A549 (cell line): ENCODE data around the gene MED10. TPM values are rescaled to one million over a fixed set of nuclear protein-coding genes. Genes with fewer than 3 reads are reported as not detected.

Experiments used
- ATAC-seq, 2 experiments: fragments of 200-7000 bp in 1 of 2; fragments of >200 bp in 1 of 2; cut with Nextera tagmentation in 1 of 2; cut with Tn5 transposase in 1 of 2; 3 replicates each; pipeline versions ENCODE4 v1.8.0 to v1.9.1; 2018 to 2020; ENCODE audit warnings: mild to moderate bottlenecking in 1 of 2, moderate library complexity in 1 of 2
- CTCF ChIA-PET: fragments of 300-600 bp; sonication (Branson Sonifier 250); formaldehyde crosslinking; extraction: SDS; loops from one replicate; lab custom pipeline; 2021; ENCODE audit warnings: antibody characterized with exemption, inconsistent platforms; lab: Yijun Ruan, JAX
- POLR2A ChIA-PET: fragments of 350-600 bp; formaldehyde crosslinking; extraction: SDS; loops from one replicate; lab custom pipeline; 2021; ENCODE audit warnings: antibody characterized with exemption, inconsistent platforms; lab: Yijun Ruan, JAX
- DNase-seq, 2 experiments: peaks; one replicate each; pipeline versions ENCODE4 v3.0.0 to v3.0.0-alpha.2; 2011 to 2016; ENCODE audit warnings: low read depth in 1 of 2, low spot score in 1 of 2
- FAIRE-seq: peaks from 2 replicates; lab custom pipeline; 2011; peaks lifted over from hg19 to GRCh38; lab: Jason Lieb, UNC
- H3K27ac ChIP-seq, 2 experiments: fragments of >200 bp; sonication (Bioruptor Twin); formaldehyde crosslinking; 3 replicates each; pipeline ENCODE4 v1.5.1; 2016 to 2017
- H3K4me1 ChIP-seq: fragments of >200 bp; sonication (Bioruptor Twin); formaldehyde crosslinking; 3 replicates; pipeline ENCODE4 v1.6.1; 2016
- H3K4me2 ChIP-seq: fragments of >200 bp; sonication (Bioruptor Twin); formaldehyde crosslinking; 3 replicates; pipeline ENCODE4 v1.6.1; 2016
- H3K4me3 ChIP-seq: fragments of >200 bp; sonication (Bioruptor Twin); formaldehyde crosslinking; 3 replicates; pipeline ENCODE4 v1.5.1; 2016
- H3K9me3 ChIP-seq: fragments of >200 bp; sonication (Bioruptor Twin); formaldehyde crosslinking; 3 replicates; pipeline ENCODE4 v1.6.1; 2016
- CBX2 ChIP-seq: fragments of 200-600 bp; sonication (generic); IDR thresholded peaks from 2 replicates; pipeline ENCODE4 v1.6.1; 2016; ENCODE audit warnings: low read depth, mild to moderate bottlenecking, borderline replicate concordance
- CBX8 ChIP-seq: fragments of 200-600 bp; sonication (generic); IDR thresholded peaks from 2 replicates; pipeline ENCODE4 v1.6.1; 2016
- CEBPB ChIP-seq, 2 experiments: fragments of >200 bp in 1 of 2; sonication (Bioruptor Twin) in 1 of 2; formaldehyde crosslinking in 1 of 2; IDR thresholded peaks; 2 replicates each; pipeline ENCODE4 v1.6.1; 2012 to 2016
- CHD4 ChIP-seq: fragments of 200-600 bp; sonication (generic); IDR thresholded peaks from 2 replicates; pipeline ENCODE4 v1.6.1; 2016; ENCODE audit warnings: antibody characterized with exemption, mild to moderate bottlenecking, borderline replicate concordance
- EHF ChIP-seq: fragments of 250-450 bp; sonication (Bioruptor Pico); IDR thresholded peaks from 2 replicates; pipeline ENCODE4 v1.5.0; 2020; ENCODE audit warnings: mild to moderate bottlenecking
- GATA3 ChIP-seq: IDR thresholded peaks from 2 replicates; pipeline ENCODE4 v1.6.1; 2012; ENCODE audit warnings: borderline replicate concordance
- HEYL ChIP-seq: fragments of 250-450 bp; sonication (Bioruptor Pico); IDR thresholded peaks from 2 replicates; pipeline ENCODE4 v1.8.0; 2021; ENCODE audit warnings: mild to moderate bottlenecking, moderate library complexity
- HOXB5 ChIP-seq: fragments of 250-450 bp; sonication (Bioruptor Pico); IDR thresholded peaks from 2 replicates; pipeline ENCODE4 v1.5.0; 2020; ENCODE audit warnings: mild to moderate bottlenecking, moderate library complexity
- JUN ChIP-seq, 2 experiments: fragments of >200 bp; sonication (Bioruptor Twin); formaldehyde crosslinking; IDR thresholded peaks; 2 replicates in 1 of 2; 3 replicates in 1 of 2; pipeline ENCODE4 v1.6.1; 2016 to 2017
- KDM1A ChIP-seq: fragments of 200-600 bp; sonication (generic); IDR thresholded peaks from 2 replicates; pipeline ENCODE4 v1.6.1; 2016; ENCODE audit warnings: low read depth, mild to moderate bottlenecking
- NFE2L2 ChIP-seq: fragments of 150-350 bp; conservative IDR thresholded peaks from 2 replicates; pipeline ENCODE4 v1.6.1; 2014; ENCODE audit warnings: low read length
- NR3C1 ChIP-seq: fragments of >200 bp; sonication (Bioruptor Twin); formaldehyde crosslinking; IDR thresholded peaks from 3 replicates; pipeline ENCODE4 v1.6.1; 2017
- PHF8 ChIP-seq: fragments of 200-600 bp; sonication (generic); IDR thresholded peaks from 2 replicates; pipeline ENCODE4 v1.6.1; 2016; ENCODE audit warnings: low read depth, mild to moderate bottlenecking, antibody characterized with exemption, moderate library complexity, borderline replicate concordance
- POLR2AphosphoS2 ChIP-seq: conservative IDR thresholded peaks from 2 replicates; pipeline ENCODE4 v1.6.1; 2012; ENCODE audit warnings: low read length, improper control_type of control experiment, inconsistent platforms
- RAD21 ChIP-seq, 2 experiments: fragments of >200 bp in 1 of 2; sonication (Bioruptor Twin) in 1 of 2; formaldehyde crosslinking in 1 of 2; IDR thresholded peaks in 1 of 2; conservative IDR thresholded peaks in 1 of 2; 2 replicates in 1 of 2; 3 replicates in 1 of 2; pipeline ENCODE4 v1.6.1; 2012 to 2018; ENCODE audit warnings: inconsistent platforms in 1 of 2
- RARB ChIP-seq: fragments of 250-450 bp; sonication (Bioruptor Pico); IDR thresholded peaks from 2 replicates; pipeline ENCODE4 v1.8.0; 2021; ENCODE audit warnings: mild to moderate bottlenecking, moderate library complexity
- RFX5 ChIP-seq: fragments of 450-650 bp; IDR thresholded peaks from 2 replicates; pipeline ENCODE4 v1.7.1; 2014; ENCODE audit warnings: antibody characterized with exemption, mild to moderate bottlenecking, moderate library complexity
- RNF2 ChIP-seq: fragments of 200-600 bp; sonication (generic); IDR thresholded peaks from 2 replicates; pipeline ENCODE4 v1.6.1; 2016; ENCODE audit warnings: low read depth, mild to moderate bottlenecking, antibody characterized with exemption, moderate library complexity, borderline replicate concordance
- TP53 ChIP-seq: fragments of 250-450 bp; sonication (Bioruptor Pico); IDR thresholded peaks from 2 replicates; pipeline ENCODE4 v1.5.0; 2021; ENCODE audit warnings: mild to moderate bottlenecking, moderate library complexity
- ZC3H11A ChIP-seq: fragments of 450-650 bp; IDR thresholded peaks from 2 replicates; pipeline ENCODE4 v1.6.1; 2014; ENCODE audit warnings: antibody characterized with exemption, mild to moderate bottlenecking
- WGBS: methylation state at CpG from one replicate; pipeline ENCODE4 v1.1.6; 2017; ENCODE audit errors: missing lambda C conversion rate; 5-methylcytosine and 5-hydroxymethylcytosine counted together
- polyA plus RNA-seq, 4 experiments: library from polyadenylated mRNA; depleted of rRNA in 3 of 4; stranded (reverse); fragments of >200 nt; fragmentation: RNase III in 1 of 4; extraction: RNeasy Plus Mini Kit Qiagen cat#74134 plus additional on column Dnase treatment in 1 of 4; gene quantifications; 2 replicates in 3 of 4; 3 replicates in 1 of 4; pipeline ENCODE4 v1.2.3, GENCODE V29; 2011 to 2017
- TF ChIP-seq, protein P1 (sequence below): fragments of >200 bp; sonication (Bioruptor Twin); formaldehyde crosslinking; IDR thresholded peaks from 3 replicates; pipeline ENCODE4 v1.6.1; 2016
- TF ChIP-seq, protein P2 (sequence below): fragments of 250-450 bp; sonication (Bioruptor Pico); IDR thresholded peaks from 2 replicates; pipeline ENCODE4 v1.5.0; 2021; ENCODE audit warnings: mild to moderate bottlenecking, moderate library complexity, borderline replicate concordance
- TF ChIP-seq, protein P3 (sequence below): IDR thresholded peaks from 2 replicates; pipeline ENCODE4 v1.6.1; 2012; ENCODE audit warnings: low read depth, borderline replicate concordance

The MED10 gene
- polyA plus RNA-seq, 2 of the 4 experiments (the other 2 are of a cell fraction): 56.7 to 59.4 TPM

DNA sequence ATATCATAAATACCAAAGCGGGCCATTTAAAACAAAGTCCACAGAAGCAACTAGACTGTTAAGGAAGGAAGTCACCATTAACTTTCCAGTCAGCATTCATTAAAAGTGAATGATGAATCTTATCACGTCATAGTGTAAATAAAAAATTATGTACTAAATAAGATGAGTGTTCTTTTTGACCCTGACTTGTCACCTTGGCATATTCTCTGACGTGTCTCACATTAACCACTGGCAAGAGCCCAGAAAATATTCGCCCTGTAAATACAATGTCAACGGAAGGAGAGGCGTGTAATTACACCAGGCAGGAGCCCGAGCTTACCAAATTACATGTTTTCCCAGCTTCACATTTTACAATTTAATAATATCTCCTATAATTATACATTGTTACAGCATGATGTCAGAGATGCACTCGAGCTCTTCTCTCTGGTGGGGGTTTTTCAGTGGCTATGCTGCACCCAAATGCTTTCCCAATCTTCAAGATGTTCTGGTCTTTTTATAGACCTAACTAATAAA, 41.0 kb upstream of the MED10 start:
- H3K4me3 ChIP-seq: no peak overlapping the region
- DNase-seq (peak in 1 of 2 experiments; percentile 30), ATAC-seq (no peak), FAIRE-seq (no peak)
- ChIA-PET POLR2A (no interaction called here), CTCF (no interaction called here)
- no peak overlapping the region for H3K27ac ChIP-seq
- H3K4me1 ChIP-seq: peaks cover 11% of the 10 kb centered on the region; the same call in 2 of the 3 replicates
- WGBS: 7% methylated on average over 8 of the region's 8 CpGs
- peaks cover 3% of the 10 kb centered on the region; the same call in 1 of the 3 replicates for H3K9me3 ChIP-seq
- peak overlapping the region; percentile 36 for H3K4me2 ChIP-seq
- TF ChIP-seq POLR2AphosphoS2 (no peak), NFE2L2 (no peak), GATA3 (no peak)

DNA sequence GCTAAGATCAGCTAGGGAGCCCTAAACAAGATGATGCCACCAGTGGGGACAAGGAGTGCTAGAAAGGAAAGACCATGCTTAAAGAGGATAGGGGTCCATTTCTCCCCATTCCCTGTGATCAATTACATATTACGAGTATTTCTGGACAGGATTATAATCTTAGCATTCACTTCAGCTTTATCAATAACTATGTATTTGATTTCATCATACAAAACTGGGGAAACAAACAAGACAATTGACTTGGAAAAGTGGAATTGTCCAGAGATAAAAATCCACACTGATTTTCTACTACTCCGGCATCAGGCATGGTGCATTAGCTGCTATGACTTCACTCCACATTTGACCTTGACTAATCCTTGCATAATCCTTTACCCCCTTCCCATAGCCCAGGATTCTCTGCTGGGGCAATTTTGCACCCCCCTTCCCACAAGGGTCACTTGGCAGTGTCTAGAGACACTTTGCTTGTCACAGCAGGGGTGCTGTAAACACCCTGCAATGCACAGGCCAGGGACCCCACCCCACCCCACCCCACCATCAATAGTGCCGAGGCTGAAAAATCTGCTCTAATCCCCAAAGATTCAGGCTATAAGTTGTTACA, 40.4 kb upstream of the MED10 start:
- Histone ChIP-seq H3K4me3 (no peak overlapping the region), H3K27ac (no peak overlapping the region), H3K4me2 (peak overlapping the region; percentile 36), H3K4me1 (peaks cover 11% of the 10 kb centered on the region; the same call in 2 of the 3 replicates), H3K9me3 (peaks cover 3% of the 10 kb centered on the region; the same call in 1 of the 3 replicates)
- FAIRE-seq: no peak
- CTCF ChIA-PET: no interaction called here
- ATAC-seq: no peak
- POLR2A ChIA-PET: no interaction called here
- WGBS: 41% methylated on average over 3 of the region's 3 CpGs
- DNase-seq: no peak
- TF ChIP-seq RARB (CRISPR knock-in tag): no peak
- TF ChIP-seq, protein P1, sequence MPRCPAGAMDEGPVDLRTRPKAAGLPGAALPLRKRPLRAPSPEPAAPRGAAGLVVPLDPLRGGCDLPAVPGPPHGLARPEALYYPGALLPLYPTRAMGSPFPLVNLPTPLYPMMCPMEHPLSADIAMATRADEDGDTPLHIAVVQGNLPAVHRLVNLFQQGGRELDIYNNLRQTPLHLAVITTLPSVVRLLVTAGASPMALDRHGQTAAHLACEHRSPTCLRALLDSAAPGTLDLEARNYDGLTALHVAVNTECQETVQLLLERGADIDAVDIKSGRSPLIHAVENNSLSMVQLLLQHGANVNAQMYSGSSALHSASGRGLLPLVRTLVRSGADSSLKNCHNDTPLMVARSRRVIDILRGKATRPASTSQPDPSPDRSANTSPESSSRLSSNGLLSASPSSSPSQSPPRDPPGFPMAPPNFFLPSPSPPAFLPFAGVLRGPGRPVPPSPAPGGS: no peak
- no peak for TF ChIP-seq CBX2
- no peak for TF ChIP-seq RAD21 (conservative IDR thresholded peaks at IDR 0.05 in 1 of 2, IDR thresholded peaks at IDR 0.05 in 1 of 2)

DNA sequence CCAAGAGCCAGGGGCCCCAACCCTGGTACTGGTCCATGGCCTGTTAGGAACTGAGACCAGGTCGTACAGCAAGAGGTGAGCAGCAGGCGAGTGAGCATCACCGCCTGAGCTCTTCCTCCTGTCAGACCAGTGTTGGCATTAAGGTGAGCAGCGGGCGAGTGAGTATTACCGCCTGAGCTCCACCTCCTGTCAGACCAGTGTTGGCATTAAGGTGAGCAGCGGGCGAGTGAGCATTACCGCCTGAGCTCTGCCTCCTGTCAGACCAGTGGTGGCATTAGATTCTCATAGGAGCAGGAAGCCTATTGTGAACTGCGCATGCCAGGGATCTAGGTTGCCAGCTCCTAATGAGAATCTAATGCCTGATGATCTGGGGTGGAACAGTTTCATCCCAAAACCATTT, 39.3 kb upstream of the MED10 start:
- H3K9me3 ChIP-seq: peaks cover 3% of the 10 kb centered on the region; the same call in 1 of the 3 replicates
- ATAC-seq (no peak), FAIRE-seq (no peak), DNase-seq (no peak)
- H3K4me2 ChIP-seq: no peak overlapping the region
- peaks cover 11% of the 10 kb centered on the region; the same call in 2 of the 3 replicates for H3K4me1 ChIP-seq
- ChIA-PET CTCF (no interaction called here), POLR2A (no interaction called here)
- TF ChIP-seq RAD21 (conservative IDR thresholded peaks at IDR 0.05 in 1 of 2, IDR thresholded peaks at IDR 0.05 in 1 of 2) (no peak), RNF2 (no peak), CHD4 (no peak), EHF (CRISPR knock-in tag) (no peak), KDM1A (no peak), PHF8 (no peak), HOXB5 (CRISPR knock-in tag) (no peak), CBX2 (no peak)
- no peak overlapping the region for H3K27ac ChIP-seq
- no peak overlapping the region for H3K4me3 ChIP-seq
- 80% methylated on average over 10 of the region's 10 CpGs for WGBS

DNA sequence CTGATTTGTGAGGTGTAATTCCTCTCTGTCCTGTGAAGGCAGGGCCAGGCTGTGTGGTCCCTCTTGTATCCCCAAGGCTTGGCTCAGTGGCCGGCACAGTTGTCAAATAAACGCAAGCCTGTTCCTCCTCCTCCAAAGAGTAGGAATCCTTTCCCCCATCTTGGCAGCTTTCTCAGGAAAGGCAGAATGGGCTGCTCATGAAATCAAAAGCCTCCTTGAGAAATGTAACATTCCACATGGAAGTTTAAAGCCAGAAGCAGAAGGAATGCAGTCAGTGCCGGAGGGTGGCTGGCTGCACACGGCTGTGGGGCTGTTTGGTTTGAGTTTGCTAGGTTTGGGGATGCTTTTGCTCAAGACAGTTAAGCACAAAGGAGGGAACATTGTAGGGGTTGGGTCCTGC, 34.5 kb upstream of the MED10 start:
- Histone ChIP-seq H3K9me3 (no peaks in the 10 kb centered on the region; the same call in 2 of the 3 replicates), H3K4me2 (no peak overlapping the region), H3K4me1 (peaks cover 4% of the 10 kb centered on the region; the same call in 1 of the 3 replicates), H3K4me3 (no peak overlapping the region), H3K27ac (no peak overlapping the region)
- FAIRE-seq (no peak), ATAC-seq (no peak), DNase-seq (no peak)
- 38% methylated on average over 4 of the region's 4 CpGs for WGBS
- CTCF ChIA-PET: no interaction called here
- POLR2A ChIA-PET: no interaction called here
- TF ChIP-seq EHF (CRISPR knock-in tag) (no peak), CEBPB (IDR thresholded peaks at IDR 0.05) (no peak), RAD21 (conservative IDR thresholded peaks at IDR 0.05 in 1 of 2, IDR thresholded peaks at IDR 0.05 in 1 of 2) (no peak), KDM1A (no peak), ZC3H11A (no peak), RFX5 (no peak), JUN (IDR thresholded peaks at IDR 0.05) (no peak), HEYL (no peak), CBX8 (no peak), CBX2 (no peak), NR3C1 (no peak), CHD4 (no peak), PHF8 (no peak), TP53 (CRISPR knock-in tag) (no peak)
- TF ChIP-seq, protein P2, sequence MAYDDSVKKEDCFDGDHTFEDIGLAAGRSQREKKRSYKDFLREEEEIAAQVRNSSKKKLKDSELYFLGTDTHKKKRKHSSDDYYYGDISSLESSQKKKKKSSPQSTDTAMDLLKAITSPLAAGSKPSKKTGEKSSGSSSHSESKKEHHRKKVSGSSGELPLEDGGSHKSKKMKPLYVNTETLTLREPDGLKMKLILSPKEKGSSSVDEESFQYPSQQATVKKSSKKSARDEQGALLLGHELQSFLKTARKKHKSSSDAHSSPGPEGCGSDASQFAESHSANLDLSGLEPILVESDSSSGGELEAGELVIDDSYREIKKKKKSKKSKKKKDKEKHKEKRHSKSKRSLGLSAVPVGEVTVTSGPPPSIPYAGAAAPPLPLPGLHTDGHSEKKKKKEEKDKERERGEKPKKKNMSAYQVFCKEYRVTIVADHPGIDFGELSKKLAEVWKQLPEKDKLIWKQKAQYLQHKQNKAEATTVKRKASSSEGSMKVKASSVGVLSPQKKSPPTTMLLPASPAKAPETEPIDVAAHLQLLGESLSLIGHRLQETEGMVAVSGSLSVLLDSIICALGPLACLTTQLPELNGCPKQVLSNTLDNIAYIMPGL (CRISPR knock-in tag): no peak
- TF ChIP-seq, protein P3, sequence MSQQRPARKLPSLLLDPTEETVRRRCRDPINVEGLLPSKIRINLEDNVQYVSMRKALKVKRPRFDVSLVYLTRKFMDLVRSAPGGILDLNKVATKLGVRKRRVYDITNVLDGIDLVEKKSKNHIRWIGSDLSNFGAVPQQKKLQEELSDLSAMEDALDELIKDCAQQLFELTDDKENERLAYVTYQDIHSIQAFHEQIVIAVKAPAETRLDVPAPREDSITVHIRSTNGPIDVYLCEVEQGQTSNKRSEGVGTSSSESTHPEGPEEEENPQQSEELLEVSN: no peak
- TF ChIP-seq, protein P1: no peak
